ENCODE measurements around the gene SNCG.

The SNCG gene

DNA sequence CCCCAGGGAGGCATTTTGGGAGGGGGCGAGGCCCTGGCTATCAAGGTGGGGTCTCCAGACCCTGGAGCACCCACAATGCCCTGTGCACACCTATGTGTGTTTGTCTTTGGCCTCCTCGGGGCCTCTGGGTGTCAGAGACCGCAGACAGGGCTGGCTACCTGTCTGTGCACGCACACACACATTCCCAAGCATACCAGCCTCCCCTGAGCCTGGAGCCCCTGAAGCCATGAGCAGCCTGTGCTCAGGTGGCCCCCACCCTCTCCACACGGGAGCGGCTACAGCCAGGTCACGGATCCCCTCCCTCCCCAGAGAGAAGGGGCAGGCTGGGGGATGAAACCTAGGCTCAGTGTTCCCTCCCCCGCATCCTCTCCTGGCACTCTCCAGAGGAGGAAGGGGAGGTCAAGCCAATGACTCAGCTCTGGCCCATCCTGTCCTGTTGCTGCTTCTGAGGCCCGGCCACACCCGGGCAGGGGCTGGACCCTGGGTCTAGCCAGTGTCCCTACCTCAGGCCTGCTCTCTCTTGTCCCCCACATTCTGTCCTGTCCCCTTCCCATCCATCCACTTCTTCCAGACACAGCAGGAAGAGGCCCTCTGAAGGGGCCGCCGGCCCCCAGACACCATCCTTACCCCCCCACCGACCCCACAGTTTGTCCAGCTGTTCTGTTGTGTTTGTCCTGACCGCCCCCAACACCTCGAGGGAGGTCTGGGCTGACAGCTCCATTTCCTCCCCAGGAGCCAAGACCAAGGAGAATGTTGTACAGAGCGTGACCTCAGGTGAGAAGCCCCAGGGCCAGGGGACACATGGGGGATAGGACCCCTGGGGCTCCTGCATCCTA, 720 bp downstream of the SNCG start:
- DNase-seq (ENCODE audit: low read depth, low spot score), result no peak
- no peak overlapping the region for H3K4me3 ChIP-seq (ENCODE audit: low read length)

DNA sequence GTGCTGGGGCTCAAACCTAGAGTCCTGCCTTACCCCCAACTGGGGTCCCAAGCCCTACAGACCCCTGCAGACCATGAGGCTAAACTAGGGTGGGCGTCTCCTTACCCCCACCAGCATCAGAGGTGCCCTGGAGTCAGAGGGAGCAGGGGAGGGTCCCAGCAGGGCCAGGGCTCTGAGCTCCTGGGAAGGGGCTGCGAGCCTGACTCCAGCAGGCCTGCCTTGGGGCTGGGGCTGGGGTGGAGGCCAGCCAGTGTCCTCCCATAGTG, 1.3 kb downstream of the SNCG start:
- H3K4me3 ChIP-seq (ENCODE audit: low read length), result no peak overlapping the region
- DNase-seq (ENCODE audit: low read depth, low spot score), result no peak

DNA sequence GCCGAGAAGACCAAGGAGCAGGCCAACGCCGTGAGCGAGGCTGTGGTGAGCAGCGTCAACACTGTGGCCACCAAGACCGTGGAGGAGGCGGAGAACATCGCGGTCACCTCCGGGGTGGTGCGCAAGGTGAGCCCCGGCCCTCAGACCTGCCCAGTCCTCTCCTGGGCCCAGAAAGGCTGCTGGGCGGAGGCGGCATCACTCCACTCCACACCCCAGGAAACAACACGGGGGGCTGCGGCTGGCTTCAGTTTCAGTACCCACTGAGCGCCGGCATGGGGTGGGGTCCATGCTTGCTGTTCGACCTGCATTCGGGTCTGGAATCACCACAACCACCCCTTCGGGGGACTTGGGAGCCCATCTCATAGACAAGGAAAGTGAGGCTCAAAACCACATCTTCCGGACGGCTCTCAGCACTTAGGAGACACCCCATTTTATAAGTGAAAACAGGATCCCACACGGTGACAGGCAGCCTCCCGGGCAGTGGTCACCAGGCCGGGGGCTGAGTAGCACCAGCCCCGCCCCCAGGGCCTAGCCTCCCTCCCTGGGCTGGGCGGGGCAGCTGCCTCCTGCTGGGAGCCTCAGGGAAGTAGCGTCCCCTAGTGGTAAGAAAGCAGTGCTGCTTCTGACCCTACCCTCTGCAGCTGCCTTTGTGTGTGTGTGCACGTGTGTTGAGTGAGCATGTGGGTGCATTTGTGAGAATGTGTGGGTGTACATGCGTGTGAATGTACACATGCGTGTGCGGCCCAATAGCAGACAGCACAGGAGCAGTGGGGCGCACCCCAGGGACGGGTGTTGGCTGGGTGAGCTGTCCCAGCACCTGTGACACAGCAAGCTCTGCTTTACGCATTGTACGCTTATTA, 1.8 kb downstream of the SNCG start:
- peak; percentile 67 for DNase-seq (ENCODE audit: low read depth, low spot score)
- no peak overlapping the region for H3K4me3 ChIP-seq (ENCODE audit: low read length)

DNA sequence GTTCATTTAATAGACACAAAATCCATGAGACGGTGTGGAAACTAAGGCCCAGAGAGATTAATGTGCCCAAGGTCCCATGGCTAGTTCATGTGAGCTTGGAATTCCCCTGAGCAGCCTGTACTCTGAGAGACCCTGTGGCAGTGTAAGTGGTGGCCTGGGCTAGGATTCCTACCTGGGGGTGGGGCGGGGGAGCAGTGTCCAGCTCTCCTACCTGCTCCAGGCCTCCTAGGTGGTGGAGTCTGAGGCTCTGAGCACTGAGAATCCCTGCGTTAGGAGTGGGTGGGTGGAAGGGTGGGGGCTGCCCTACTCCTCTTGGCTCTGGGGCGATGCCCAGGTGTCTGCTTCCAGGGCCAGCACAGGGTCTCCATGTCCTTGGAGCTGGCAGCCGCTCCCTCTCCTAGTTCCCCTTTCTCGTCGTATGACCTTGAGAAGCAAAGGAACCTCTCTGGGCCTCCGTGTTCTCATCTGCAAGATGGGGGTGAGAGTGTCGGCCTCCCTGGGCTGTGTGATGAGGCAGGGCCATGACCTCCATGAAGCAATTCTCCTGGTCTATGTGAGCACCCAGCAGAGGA, 2.5 kb downstream of the SNCG start:
- H3K4me3 ChIP-seq (ENCODE audit: low read length), result no peak overlapping the region
- DNase-seq (ENCODE audit: low read depth, low spot score), result no peak

DNA sequence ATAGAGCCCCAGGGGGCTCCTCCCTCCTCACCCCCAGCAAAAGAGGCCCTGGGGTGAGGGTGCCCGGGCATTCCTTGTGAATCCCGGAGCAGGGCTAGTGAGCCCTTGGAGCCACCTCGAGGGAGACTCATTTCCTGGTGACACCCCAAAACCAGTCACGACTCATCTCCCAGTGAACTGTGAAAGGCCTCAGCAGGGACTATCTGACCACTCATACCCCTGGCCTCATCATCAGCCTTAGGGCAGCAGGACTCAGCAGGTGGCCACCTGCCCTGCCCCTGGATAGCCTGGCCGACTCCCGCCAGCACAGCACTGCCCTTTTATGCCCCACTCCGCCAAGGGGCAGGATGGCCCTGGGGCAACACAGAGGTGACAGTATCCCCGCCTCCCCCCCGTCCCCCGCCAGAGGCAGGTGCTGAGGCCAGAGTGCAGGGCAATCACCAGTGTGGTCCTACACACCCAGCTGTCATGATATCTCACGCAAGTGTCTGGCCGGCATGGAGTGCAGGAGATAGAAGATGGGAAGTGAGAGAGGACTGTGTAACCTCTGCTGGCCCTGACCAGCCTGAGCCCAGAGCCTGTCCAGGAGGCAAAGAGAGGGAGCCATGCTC, 3.2 kb downstream of the SNCG start:
- DNase-seq (ENCODE audit: low read depth, low spot score), result no peak
- no peak overlapping the region for H3K4me3 ChIP-seq (ENCODE audit: low read length)

DNA sequence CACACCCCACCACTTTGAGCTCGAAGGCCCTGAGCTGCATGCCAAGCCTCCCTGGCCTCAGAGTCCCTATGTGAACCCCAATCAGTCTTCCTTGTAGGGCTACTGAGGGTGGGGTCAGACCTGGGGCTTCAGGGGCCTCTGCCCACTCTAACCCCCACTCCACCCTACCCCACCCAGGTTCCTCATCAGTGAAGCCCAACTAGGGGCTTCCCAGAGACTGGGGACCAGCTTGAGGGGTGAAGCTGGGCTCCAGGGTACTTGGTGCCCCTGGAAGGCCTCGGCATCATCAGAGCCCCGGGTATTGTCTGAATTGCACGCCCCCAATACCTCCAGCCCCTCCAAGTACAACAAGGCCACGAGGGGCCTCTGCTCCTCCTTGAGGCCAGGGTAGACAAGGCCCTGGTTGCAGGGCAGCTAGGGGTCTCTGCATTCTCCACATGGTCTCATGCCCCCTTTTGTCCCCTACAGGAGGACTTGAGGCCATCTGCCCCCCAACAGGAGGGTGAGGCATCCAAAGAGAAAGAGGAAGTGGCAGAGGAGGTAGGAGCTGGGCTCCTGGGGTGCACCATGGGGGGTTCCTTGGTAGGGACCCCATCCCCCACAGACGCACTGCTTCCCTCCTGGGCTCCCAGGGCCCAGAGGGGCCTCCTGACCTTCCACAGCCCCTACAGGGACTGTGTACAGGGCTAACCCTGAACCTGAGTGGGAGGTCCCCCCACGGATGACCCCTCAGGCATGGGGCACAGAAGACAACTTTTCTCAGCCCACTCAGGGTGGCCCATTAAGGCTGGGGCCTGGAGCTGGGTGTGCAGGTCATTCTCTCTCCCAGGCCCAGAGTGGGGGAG, 4.0 kb downstream of the SNCG start:
- DNase-seq (ENCODE audit: low read depth, low spot score), result no peak
- no peak overlapping the region for H3K4me3 ChIP-seq (ENCODE audit: low read length)

DNA sequence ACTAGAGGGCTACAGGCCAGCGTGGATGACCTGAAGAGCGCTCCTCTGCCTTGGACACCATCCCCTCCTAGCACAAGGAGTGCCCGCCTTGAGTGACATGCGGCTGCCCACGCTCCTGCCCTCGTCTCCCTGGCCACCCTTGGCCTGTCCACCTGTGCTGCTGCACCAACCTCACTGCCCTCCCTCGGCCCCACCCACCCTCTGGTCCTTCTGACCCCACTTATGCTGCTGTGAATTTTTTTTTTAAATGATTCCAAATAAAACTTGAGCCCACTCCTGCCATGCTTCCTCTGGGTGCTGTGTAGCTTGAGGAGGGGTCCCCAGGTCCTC, 4.5 kb downstream of the SNCG start:
- H3K4me3 ChIP-seq (ENCODE audit: low read length), result no peak overlapping the region
- no peak for DNase-seq (ENCODE audit: low read depth, low spot score)

DNA sequence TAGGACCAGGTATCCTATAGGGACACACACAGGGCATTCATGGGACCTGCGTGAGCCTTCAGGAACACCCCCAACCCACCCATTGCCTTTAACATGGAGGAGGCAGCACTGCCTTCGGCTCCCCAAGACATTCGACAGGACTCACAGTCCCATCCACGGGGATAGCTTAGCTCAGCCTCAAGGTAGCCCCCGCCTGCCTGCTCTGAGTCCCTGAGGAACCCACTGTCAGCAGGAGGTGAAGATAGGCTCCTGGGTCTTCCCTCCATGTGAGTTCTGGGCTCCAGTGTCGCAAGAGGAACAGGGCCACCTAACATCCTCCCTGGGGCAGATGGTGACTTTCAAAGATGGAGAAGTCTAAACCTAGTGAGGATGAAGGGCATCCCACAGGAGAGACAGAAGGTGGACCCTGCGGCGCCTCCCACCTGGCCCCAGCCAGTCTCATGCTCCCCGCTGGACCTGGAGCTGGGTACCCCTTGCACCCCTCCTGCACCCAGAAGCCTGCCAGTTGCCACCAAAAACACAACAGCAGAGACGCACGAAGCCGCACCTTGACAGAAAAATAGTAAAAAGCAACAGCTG, 5.0 kb downstream of the SNCG start:
- H3K4me3 ChIP-seq (ENCODE audit: low read length), result no peak overlapping the region
- DNase-seq (ENCODE audit: low read depth, low spot score), result no peak

DNA sequence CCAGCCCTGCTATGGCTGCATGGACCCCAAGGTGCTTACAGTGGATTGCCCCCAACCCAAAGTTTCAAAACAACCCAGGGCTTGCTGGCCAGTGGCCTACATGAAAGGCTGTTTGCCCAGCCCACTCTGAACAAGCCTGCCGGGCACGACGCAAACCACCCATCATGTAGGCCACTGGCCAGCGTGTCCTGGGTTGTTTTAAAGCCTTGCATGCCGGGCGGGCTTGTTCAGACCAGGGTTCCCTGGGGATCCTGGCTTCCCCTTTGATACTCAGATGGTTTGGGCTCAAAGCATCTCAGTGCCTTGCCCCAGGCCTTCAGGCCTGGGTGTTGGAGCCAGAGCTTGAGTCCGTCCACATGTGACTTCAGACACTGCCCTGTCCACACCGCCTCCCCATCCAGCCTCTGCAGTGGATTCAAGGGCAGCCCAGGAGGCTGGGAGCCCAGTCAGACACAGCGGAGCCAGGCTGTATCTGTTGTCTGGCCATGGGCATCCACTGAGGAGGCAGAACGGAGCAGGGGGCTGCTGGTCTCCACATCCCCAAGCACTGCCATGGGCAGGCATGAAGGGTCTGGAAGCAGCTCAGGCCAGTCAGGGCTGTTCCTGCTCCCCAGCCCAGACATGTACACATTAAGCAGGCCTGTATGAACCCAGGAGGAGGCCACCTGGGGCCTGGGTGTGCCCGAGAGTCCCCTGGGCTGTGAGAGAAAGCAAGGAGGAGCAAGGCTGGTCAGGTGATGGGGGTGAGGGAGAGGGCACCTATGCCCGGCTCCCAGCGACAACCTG, 5.9 kb downstream of the SNCG start:
- DNase-seq (ENCODE audit: low read depth, low spot score), result no peak
- no peak overlapping the region for H3K4me3 ChIP-seq (ENCODE audit: low read length)

DNA sequence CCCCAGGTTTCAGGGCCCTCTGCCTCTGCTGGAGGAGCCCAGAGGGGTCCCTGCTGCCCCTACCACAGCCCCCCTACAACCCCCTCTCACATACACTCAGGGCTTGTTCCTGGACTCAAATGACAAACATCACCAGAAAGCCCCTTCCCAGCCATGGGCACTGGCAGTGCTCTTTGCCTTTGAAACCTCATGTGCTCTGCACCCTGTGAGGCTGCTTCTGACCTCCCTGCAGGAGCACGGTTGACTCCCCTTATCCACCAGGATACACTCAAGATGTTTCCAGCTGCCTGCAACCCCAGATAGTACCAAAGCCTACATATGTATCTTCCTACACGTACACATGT, 6.4 kb downstream of the SNCG start:
- no peak overlapping the region for H3K4me3 ChIP-seq (ENCODE audit: low read length)
- DNase-seq (ENCODE audit: low read depth, low spot score), result no peak

DNA sequence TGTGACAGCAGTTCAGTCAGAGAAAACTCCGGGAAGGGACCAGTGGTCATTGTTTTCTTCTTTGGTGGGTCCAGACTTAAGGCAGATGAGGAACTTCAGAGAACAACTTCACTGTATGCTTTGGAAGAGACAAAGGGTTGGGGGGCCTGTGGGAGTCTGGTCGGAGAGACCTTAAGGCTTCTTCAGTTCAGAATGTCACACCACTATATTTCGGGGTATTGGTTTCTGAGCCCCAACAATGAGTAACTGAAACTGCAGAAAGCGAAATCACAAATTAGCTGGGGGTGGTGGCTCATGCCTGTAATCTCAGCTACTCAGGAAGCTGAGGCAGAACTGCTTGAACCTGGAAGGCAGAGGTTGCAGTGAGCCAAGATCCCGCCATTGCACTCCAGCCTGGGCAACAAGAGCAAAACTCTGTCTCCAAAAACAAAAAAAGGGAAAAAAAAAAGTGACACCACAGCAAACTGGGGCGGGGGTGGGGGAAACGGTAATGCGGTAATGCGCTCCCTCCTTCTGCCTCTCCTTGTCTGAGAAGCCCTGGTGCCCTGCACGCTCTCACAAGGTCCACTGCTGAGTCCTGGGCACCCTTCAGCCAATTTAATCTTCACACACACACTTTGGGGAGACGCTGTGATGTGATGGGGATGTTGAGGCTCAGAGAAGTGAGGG, 7.7 kb downstream of the SNCG start:
- DNase-seq (ENCODE audit: low read depth, low spot score), result no peak
- no peak overlapping the region for H3K4me3 ChIP-seq (ENCODE audit: low read length)

DNA sequence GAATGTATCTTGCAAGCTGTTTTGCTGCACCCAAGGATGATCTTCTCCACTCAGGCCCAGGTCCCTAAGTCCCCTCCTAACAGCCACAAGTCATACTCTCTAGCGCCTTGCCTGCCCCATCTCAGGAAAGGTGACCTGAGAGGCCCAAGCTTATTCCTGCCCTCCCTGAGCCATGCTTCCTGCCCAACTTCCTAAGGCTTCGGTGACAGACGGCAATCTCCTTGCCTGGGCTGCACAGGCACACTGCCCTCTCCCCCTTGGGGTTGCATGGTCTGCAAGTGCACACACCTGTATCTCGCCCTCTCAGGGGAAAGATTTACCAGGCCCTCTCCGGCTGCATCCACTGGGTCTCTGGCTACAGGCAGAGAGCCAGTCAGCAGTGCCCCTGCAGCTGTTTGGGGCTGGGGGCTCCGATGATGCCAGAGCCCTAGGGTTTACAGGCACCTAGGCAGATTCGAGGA, 9.1 kb downstream of the SNCG start:
- DNase-seq (ENCODE audit: low read depth, low spot score), result no peak
- no peak overlapping the region for H3K4me3 ChIP-seq (ENCODE audit: low read length)

DNA sequence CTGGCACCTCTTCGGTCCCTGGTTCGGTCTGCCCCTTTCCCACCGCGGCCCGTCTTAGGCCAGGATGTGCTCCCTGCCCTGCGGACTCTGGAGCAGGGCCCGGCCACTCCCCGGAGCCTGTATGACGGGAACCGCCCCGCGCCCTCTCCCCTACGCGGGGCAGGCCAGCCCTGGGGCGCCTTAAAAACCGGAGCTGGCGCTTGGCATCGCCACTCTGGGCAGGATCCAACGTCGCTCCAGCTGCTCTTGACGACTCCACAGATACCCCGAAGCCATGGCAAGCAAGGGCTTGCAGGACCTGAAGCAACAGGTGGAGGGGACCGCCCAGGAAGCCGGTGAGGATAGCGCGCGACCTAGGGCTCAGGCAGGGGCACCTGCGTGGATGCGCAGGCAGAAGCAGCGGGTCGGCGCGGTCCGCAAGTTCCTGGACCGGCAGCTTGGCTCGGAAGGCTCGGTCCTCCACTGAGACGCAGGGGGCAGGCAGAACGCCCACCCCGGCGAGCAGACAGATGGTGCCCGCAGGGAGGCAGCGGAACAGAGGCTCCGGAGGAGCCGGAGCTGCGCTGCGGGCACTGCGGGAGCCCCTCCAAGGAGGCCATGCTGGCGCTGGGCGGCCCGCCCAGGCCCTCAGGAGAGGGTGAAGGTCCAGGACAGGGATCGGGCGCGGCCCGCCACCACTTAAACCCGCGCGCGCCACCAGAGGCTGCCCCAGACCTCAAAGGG, 10.0 kb downstream of the SNCG start, which contains the start of gene ADIRF:
ADIRF (plus strand) TSS at position 212 of the 723 bp plus-strand sequence; CDS start at position 275, 63 bp downstream.
- H3K4me3 ChIP-seq (ENCODE audit: low read length), result no peak within 1 kb of the TSS
- no peak for DNase-seq (ENCODE audit: low read depth, low spot score)

DNA sequence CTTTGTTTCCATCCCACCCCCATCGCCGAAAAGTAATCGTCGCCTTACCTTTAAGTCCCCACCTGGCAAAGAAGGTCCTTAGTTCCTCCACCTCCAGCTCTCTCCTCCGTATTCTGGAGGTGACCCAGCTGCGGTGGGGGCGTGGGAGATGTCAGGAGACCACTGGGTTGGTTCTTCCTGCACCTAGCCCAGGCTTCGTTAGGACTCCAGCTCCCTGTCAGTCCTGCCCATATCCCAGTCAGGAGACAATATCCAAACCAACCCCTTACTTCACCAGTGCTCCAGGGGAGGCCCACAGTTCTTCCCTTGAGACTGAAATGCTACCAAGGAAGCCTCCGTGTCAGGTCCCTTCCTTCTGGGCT, 10.6 kb downstream of the SNCG start:
- no peak overlapping the region for H3K4me3 ChIP-seq (ENCODE audit: low read length)
- DNase-seq (ENCODE audit: low read depth, low spot score), result no peak

DNA sequence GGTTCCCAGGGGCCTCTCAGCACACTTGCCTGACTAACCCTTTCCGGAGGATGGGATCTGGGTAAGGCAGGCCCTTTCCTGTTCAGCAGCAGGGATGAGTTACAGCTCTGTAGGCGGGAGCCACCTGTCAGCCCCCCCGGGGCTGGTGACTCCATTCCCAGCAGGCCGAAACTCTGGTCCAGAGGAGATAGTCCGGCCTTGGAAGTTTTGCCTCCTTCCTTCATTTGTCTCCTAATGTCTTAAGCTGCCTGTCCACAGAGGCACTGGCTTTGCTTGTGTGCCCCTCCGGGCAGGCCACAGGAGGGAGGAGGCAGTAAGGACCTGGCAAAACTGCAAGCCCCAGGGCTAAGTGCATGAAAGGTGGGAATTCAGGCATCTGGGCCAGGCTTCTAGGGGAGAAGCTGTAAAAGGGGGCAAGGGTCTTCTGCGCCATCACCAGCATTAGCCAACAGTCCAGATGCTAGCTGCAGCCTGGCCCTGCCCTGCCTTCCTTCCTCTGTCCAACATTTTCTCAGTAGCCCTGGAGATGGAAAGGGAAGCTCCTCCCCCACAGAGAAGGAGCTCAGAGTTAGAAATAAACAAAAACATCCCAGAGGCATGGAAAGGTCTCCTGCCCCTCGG, 11.1 kb downstream of the SNCG start:
- DNase-seq (ENCODE audit: low read depth, low spot score), result no peak
- H3K4me3 ChIP-seq (ENCODE audit: low read length), result no peak overlapping the region

DNA sequence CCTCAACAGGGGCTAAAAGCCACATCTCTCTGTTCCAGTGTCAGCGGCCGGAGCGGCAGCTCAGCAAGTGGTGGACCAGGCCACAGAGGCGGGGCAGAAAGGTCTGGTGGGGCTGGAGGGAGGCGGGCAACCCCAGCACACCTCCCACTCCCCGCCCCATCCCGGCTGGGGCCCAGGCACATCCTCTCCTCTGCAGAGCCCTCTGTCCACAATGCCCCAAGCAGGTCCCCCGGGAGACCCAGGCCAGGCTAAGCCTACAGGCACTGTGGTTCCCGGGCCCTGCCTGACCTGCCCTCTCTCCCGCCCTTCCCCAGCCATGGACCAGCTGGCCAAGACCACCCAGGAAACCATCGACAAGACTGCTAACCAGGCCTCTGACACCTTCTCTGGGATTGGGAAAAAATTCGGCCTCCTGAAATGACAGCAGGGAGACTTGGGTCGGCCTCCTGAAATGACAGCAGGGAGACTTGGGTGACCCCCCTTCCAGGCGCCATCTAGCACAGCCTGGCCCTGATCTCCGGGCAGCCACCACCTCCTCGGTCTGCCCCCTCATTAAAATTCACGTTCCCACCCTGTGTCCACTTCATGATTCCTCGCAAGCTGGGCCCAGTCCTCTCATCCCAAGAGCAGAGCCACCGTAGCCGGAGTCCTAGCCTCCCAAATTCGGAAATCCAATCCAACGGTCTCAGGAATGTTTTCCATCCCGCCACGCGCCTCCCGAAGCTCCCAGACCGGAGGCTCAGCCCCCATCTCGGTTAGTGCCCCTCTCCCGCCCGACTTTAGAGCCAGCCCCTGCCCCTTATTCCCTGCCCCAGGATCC, 12.0 kb downstream of the SNCG start:
- DNase-seq (ENCODE audit: low read depth, low spot score), result no peak
- peak overlapping the region; percentile 58 for H3K4me3 ChIP-seq (ENCODE audit: low read length)

All from Jurkat, Clone E6-1 (cell line).